Measurements from ENCODE around the gene MCM3AP.

The MCM3AP gene

GRCh38 chr21:46284077-46284644 lies 1.2 kb downstream of the MCM3AP start:
- DNase-seq (ENCODE audit: low spot score): no peak
- TF ChIP-seq CTCF (IDR thresholded peaks at IDR 0.05; ENCODE audit: borderline replicate concordance, control extremely low read depth, extremely low read depth, insufficient read depth, missing control alignments): no peak

GRCh38 chr21:46274797-46275390 lies 10.5 kb downstream of the MCM3AP start:
- DNase-seq (ENCODE audit: low spot score): no peak
- TF ChIP-seq CTCF (IDR thresholded peaks at IDR 0.05; ENCODE audit: borderline replicate concordance, control extremely low read depth, extremely low read depth, insufficient read depth, missing control alignments): no peak
- in situ Hi-C loops (cut with MboI; ENCODE audit: low sequenced_read_pairs, unreplicated experiment): no loop called here

More at GRCh38 chr21:46284077-46284644, 1.2 kb downstream of the MCM3AP start:
- in situ Hi-C loops (cut with MboI; ENCODE audit: low sequenced_read_pairs, unreplicated experiment): no loop called here

- no peak for TF ChIP-seq CTCF (IDR thresholded peaks at IDR 0.05; ENCODE audit: borderline replicate concordance, control extremely low read depth, extremely low read depth, insufficient read depth, missing control alignments)
- in situ Hi-C loops (cut with MboI; ENCODE audit: low sequenced_read_pairs, unreplicated experiment): no loop called here
- DNase-seq (ENCODE audit: low spot score): no peak
Measured at GRCh38 chr21:46273341-46273740, 12.1 kb downstream of the MCM3AP start.

- DNase-seq (ENCODE audit: low spot score): no peak
- no peak for TF ChIP-seq CTCF (IDR thresholded peaks at IDR 0.05; ENCODE audit: borderline replicate concordance, control extremely low read depth, extremely low read depth, insufficient read depth, missing control alignments)
- in situ Hi-C loops (cut with MboI; ENCODE audit: low sequenced_read_pairs, unreplicated experiment): no loop called here
Measured at GRCh38 chr21:46269466-46269865, 15.9 kb downstream of the MCM3AP start.

- in situ Hi-C loops (cut with MboI; ENCODE audit: low sequenced_read_pairs, unreplicated experiment): no loop called here
- DNase-seq (ENCODE audit: low spot score): no peak
- no peak for TF ChIP-seq CTCF (IDR thresholded peaks at IDR 0.05; ENCODE audit: borderline replicate concordance, control extremely low read depth, extremely low read depth, insufficient read depth, missing control alignments)
Measured at GRCh38 chr21:46268371-46268770, 17.0 kb downstream of the MCM3AP start.

- DNase-seq (ENCODE audit: low spot score): no peak
- TF ChIP-seq CTCF (IDR thresholded peaks at IDR 0.05; ENCODE audit: borderline replicate concordance, control extremely low read depth, extremely low read depth, insufficient read depth, missing control alignments): no peak
- in situ Hi-C loops (cut with MboI; ENCODE audit: low sequenced_read_pairs, unreplicated experiment): no loop called here
Measured at GRCh38 chr21:46266946-46267345, 18.5 kb downstream of the MCM3AP start.

All from GM13976 (cell line).